Stimulated activated CD4-positive, alpha-beta T cell treated with anti-CD3 and anti-CD28 coated beads, Interleukin-4, amount 100 ng/mL, for 48 hours (primary cell): ENCODE measurements around the gene GSTM4.
"Not testable (repeated sequence)": the region's sequence is repeated elsewhere in the genome, so short reads cannot be mapped to it uniquely, and the experiment has no call there.

Experiments used
- DNase-seq, 2 donors: peaks; one replicate each; pipeline ENCODE4 v3.0.0-alpha.2; 2020; ENCODE audit warnings: low read depth in 2 of 2

Gene GSTM4

DNA sequence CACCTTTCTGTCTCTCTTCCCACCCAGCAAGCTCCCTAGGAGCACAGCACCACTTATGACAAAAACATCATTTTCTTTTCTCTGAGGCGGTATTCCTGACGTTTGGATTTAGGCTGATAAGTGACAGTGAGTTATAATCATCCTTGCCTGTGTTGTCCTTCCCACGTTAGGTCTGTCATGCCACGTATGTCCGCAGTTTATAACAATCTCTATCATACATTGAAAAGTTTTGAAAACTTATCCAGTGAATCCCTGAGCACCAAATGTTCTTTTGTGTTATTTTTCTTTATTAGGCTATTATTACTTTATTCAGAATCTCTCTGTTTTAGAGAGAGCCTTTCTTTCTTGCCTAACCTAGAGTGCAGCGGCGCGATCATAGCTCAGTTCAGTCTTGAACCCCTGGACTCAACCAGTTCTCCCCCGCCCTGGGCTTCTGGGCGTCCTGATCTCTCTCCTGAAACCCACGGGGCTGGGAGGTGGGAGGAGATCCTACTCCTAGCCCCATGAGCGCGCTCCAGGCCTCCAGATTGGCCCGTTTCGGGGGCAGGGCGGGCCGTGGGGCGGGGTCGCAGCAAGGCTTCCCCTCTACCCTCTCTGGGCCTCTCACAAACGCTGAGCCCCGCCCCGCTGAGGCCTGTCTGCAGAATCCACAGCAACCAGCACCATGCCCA lies 11.7 kb downstream of the GSTM4 start, which contains the start of gene GSTM2:
Gene GSTM2 (plus strand): TSS at position 606 of the 671 bp plus-strand sequence. CDS start 59 bp downstream, at position 665.
- DNase-seq = peak; percentile 78 to 87

DNA sequence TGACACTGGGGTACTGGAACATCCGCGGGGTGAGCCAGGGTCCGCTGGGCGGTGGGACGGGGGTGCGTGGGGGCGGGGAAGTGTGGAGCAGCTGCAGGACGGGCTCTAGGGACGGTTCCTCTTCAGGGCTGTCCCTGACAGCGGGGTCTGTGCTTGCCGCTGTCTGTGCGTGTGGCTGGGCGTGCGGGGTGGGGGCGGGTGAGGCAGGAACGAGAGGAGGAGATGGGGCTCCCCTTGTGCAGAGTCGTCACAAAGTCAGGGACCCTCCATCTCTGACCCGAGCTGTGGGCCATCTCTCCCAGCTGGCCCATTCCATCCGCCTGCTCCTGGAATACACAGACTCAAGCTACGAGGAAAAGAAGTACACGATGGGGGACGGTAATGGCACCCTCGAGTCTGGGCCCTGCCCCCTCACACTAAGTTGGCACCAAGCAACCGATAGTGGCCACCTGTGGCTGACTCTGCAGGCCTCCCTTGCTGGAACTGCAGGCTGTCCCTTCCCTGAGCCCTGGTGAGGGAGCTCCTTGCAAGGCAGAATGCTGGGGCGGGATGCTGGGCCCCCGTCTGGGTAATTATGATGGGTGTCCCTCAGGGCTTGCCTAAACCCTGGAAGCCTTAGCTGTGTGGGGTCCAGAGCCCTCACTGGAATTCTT lies 12.3 kb downstream of the GSTM4 start:
- DNase-seq = no peak

GRCh38 chr1:109669246-109669948 lies 13.5 kb downstream of the GSTM4 start:
- no peak for DNase-seq

DNA sequence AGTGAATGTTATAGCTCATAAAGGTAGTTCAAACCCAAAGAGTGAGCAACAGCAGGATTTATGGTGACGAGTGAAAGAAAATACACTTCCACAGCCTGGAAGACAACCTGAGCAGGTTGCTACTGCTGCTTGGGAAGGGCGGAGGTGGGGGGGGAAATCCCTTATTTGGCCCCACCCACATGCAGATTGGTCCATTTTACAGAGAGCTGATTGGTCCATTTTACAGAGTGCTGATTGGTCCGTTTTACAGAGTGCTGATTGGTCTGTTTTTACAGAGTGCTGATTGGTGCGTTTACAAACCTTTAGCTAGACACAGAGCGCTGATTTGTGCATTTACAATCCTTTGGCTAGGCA lies 14.0 kb downstream of the GSTM4 start:
- not testable (repeated sequence) for DNase-seq

DNA sequence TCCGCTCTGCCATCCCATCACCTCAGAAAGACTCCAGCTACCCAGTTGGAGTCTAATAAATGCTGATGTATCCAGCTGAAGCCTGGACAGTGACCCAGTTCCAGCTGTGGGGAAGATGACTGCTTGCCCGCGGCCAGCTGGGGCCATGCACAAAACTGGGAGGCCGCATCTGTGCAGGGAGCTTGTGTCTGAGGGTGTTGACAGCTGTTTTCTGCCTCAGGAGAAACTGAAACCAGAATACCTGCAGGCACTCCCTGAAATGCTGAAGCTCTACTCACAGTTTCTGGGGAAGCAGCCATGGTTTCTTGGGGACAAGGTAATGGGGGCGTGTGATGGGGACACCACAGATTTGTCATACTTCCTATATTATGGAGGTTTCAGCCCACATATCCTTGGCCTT lies 15.2 kb downstream of the GSTM4 start:
- DNase-seq = no peak

DNA sequence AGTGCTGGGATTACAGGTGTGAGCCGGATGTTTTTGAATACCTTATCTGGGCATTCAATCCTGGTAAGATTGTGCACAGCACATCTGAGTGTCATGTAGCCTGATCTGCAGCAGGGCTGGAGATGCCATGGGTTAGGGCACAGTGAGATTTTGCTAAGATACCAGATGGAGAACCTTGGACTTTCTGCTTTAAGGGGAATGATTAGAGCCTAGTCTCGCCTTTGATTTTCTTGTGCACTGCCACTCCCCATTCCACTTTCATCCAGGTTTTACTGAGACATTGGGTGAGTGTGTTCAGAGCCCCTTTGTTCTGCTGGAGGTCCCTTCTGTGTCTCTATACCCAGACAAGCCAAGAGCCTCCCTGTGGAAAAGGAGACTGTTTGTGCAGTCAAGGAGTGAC lies 18.0 kb downstream of the GSTM4 start:
- not testable (repeated sequence) for DNase-seq

GRCh38 chr1:109676683-109677381 lies 20.9 kb downstream of the GSTM4 start:
- not testable (repeated sequence) for DNase-seq

DNA sequence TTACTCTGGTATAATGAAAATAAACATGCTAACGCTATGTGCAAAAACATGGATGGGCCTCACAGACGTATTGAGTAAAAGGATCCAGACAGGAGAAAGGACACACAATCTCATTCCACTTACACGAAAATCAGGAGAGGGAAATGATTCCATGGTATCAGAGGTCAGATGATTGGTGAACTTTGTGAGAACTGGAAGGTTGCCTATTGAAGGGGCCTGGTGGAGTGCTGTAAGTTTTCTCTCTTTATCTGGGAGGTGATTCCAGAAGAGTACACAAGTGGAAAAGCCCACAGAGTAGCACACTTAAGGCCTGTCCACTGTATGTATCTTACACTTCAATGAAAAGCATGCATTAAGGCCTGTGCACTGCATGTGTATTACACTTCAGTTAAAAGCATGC lies 21.6 kb downstream of the GSTM4 start:
- DNase-seq = no peak

DNA sequence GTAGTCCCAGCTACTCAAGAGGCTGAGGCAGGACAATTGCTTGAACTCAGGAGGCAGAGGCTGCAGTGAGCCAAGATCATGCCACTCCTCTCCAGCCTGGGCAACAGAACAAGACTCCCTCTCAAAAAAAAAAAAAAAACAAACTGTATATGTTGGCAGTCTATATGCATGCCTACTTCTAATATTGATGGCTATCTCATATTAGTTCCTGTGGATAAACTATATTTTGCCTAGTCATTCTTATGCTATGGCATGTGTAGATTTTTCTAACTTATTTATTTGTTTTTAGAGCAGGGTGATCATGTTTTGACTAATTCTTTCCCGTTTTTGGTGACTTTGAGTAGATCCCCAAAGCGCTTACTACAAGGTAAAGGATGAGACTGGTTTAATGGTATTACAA lies 22.7 kb downstream of the GSTM4 start:
- not testable (repeated sequence) for DNase-seq

- not testable (repeated sequence) for DNase-seq
These were observed 28.9 kb downstream of the GSTM4 start for GRCh38 chr1:109684777-109685176.

- DNase-seq = not testable (repeated sequence)
These were observed 29.5 kb downstream of the GSTM4 start for GRCh38 chr1:109685399-109685798.

DNA sequence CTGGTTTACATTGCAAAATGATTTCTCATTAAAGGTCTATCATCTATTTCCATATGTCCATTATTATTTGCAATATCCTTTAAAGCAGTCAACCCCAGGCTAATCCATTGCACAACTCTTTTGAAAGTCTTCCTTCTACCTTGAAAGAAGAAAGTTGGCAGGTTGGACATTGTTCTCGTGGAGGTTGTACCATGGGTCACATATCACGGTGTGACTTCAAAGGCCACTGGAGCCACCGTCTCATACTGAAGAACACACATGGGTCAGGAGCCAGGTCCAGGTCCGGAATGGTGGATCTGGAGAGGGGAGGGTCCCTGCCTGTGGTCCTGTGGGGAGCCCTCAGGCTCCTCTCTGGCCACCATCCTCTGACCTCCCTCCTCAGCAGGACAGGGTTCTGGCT lies 30.0 kb downstream of the GSTM4 start:
- DNase-seq = not testable (repeated sequence)

DNA sequence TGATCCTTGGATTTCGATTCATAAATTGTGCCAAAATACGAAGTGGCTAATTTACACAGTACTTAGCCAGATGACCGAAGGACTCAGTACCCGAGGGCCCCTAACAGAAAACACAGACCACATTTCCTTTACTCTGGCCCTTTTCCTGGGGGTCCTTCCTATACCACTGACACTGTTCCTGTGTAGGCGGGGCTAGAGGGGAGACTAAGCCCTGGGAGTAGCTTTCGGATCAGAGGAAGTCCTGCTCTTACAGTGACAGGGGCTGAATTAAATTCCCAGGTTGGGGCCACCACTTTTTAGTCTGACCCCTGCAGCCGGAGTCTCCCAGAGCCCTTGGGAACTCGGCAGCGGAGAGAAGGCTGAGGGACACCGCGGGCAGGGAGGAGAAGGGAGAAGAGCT lies 31.2 kb downstream of the GSTM4 start:
- DNase-seq = not testable (repeated sequence)

GRCh38 chr1:109687641-109688499 lies 32.0 kb downstream of the GSTM4 start, which contains the start of gene GSTM1:
GSTM1 (plus strand) TSS chr1:109687817; CDS start chr1:109687874, 57 bp downstream.
- peak in 1 of 2 donors; percentile 65 for DNase-seq

- no peak for DNase-seq
These were observed 34.0 kb downstream of the GSTM4 start for GRCh38 chr1:109689844-109690405.

DNA sequence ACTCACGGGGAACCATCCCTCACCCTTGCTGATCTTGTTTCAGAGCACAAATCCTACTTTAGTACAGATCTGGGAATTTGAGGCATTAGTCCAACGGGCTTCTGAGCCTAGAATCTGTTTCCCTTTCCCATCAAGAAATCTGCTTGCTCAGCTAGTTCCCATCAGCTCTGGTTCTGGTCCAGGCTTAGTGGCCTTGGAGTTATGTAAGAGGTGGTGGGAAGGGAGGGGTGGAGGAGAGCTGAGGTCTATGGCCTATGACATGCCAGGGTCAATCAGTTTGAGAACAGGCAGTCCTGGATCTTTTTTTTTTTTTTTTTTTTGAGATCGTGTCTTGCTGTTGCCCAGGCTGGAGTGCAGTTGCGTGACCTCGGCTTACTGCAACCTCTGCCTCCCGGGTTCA lies 35.9 kb downstream of the GSTM4 start:
- no peak for DNase-seq

GRCh38 chr1:109694400-109694799 lies 38.5 kb downstream of the GSTM4 start:
- DNase-seq = not testable (repeated sequence)

- DNase-seq = not testable (repeated sequence)
These were observed 39.2 kb downstream of the GSTM4 start for GRCh38 chr1:109695138-109695537.

- no peak for DNase-seq
These were observed 41.2 kb downstream of the GSTM4 start for GRCh38 chr1:109697066-109697465.

DNA sequence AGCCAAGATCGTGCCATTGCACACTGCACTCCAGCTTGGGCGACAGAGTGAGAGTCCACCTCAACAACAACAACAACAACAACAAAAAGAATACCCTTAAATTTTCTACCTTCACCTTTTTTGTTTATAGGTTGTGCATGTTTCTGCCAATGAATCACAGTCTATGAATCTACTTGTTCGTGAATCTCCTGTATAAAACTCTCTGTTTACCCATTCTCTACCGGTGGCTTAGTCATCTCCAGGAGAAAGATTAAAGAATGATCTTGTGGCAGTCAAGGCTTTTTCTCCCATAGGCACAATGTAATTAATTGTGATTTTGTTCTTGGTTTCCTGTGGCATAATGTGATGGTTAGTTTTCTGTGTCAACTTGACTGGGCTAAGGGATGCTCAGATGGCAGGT lies 42.0 kb downstream of the GSTM4 start:
- not testable (repeated sequence) for DNase-seq

DNA sequence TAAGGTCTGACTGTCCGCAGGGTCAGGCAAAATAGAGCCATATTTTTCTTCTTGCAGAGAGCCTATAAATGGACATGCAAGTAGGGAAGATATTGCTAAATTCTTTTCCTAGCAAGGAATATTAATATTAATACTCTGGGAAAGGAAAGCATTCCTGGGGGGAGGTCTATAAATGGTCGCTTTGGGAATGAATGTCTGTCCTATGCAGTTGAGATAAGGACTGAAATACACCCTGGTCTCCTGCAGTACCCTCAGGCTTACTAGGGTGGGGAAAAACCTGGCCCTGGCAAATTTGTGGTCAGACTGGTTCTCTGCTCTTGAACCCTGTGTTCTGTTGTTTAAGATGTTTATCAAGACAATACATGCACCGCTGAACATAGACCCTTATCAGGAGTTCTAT lies 47.0 kb downstream of the GSTM4 start:
- DNase-seq = not testable (repeated sequence)
